Osteoblast (primary cell): ENCODE results near the gene LRMDA. TPM values are rescaled to one million over a fixed set of nuclear protein-coding genes. Genes with fewer than 3 reads are reported as not detected.

Experiments
- DNase-seq: peaks from one replicate; pipeline ENCODE4 v3.0.0; 2011; ENCODE audit warnings: low spot score, mixed read lengths; ENCODE audit not compliant: insufficient read length; ENCODE audit errors: missing footprints
- H2AFZ ChIP-seq: 2 replicates; pipeline ENCODE4 v1.6.0; 2011; ENCODE audit warnings: mild to moderate bottlenecking, low read length
- H3K27ac ChIP-seq: 2 replicates; pipeline ENCODE4 v1.5.1; 2011; ENCODE audit warnings: mild to moderate bottlenecking, low read depth, low read length, moderate library complexity
- H3K27me3 ChIP-seq: 2 replicates; pipeline ENCODE4 v1.6.0; 2012; ENCODE audit warnings: mild to moderate bottlenecking, control low read depth, inconsistent platforms, low read length, moderate library complexity; ENCODE audit not compliant: insufficient read depth
- H3K36me3 ChIP-seq: 2 replicates; pipeline ENCODE4 v1.5.1; 2011; ENCODE audit warnings: mild to moderate bottlenecking, low read length, control low read depth, moderate library complexity; ENCODE audit not compliant: insufficient read depth
- H3K4me1 ChIP-seq: 2 replicates; pipeline ENCODE4 v1.5.1; 2011; ENCODE audit warnings: mild to moderate bottlenecking, low read length, control low read depth, moderate library complexity; ENCODE audit not compliant: insufficient read depth
- H3K4me2 ChIP-seq: 2 replicates; pipeline ENCODE4 v1.6.0; 2011; ENCODE audit warnings: mild to moderate bottlenecking, low read length; ENCODE audit not compliant: insufficient read depth
- H3K4me3 ChIP-seq: fragments of 200-600 bp; sonication (generic); 3 replicates; pipeline ENCODE4 v1.5.1; 2012; ENCODE audit warnings: mild to moderate bottlenecking, low read length, inconsistent platforms; ENCODE audit not compliant: insufficient read depth
- H3K79me2 ChIP-seq: 2 replicates; pipeline ENCODE4 v1.6.0; 2012; ENCODE audit warnings: mild to moderate bottlenecking, low read length, control low read depth, inconsistent platforms; ENCODE audit not compliant: insufficient read depth
- H3K9me3 ChIP-seq: 2 replicates; pipeline ENCODE4 v1.5.1; 2011; ENCODE audit warnings: low read depth, low read length, control low read depth
- H4K20me1 ChIP-seq: 2 replicates; pipeline ENCODE4 v1.6.0; 2012; ENCODE audit warnings: mild to moderate bottlenecking, low read length, control low read depth; ENCODE audit not compliant: insufficient read depth
- CTCF ChIP-seq: IDR thresholded peaks from 2 replicates; pipeline ENCODE4 v1.5.1; 2011; ENCODE audit warnings: mild to moderate bottlenecking, low read depth, low read length, moderate library complexity; ENCODE audit errors: extremely low read depth
- total RNA-seq: library from RNA; depleted of rRNA; stranded (reverse); fragments of >200 nt; gene quantifications from 2 replicates; pipeline ENCODE4 v1.2.3, GENCODE V29; 2012

The LRMDA gene
- total RNA-seq, 1 donor = 18.5 TPM

DNA sequence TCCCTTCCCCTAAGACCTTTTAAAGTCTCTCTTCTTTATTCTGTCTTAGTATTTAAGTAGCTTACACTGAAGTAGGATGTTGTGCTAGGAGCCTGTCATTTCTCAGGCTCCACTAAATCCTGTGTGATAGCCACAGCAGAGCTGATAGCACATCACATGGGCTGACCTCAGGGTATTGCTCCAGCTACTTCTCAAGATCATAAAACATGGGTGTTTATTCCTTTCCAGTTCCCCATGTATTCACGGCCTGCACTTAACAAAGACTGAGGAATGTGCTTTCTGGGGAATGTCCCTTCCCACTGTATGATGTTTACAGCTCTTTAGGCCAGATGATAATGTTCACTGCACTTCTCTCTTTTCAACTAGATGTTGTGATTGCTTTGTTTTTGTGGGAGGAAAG is 1119.4 kb downstream of the LRMDA start:
- Histone ChIP-seq H2AFZ (peak overlapping the region; percentile 76), H4K20me1 (no peaks in the 10 kb centered on the region), H3K4me3 (no peak overlapping the region), H3K79me2 (no peaks in the 10 kb centered on the region), H3K27ac (no peak overlapping the region), H3K9me3 (no peaks in the 10 kb centered on the region), H3K36me3 (no peaks in the 10 kb centered on the region), H3K27me3 (no peaks in the 10 kb centered on the region), H3K4me2 (no peak overlapping the region), H3K4me1 (peaks cover 4% of the 10 kb centered on the region)
- DNase-seq = peak; percentile 79
- no peak for TF ChIP-seq CTCF

GRCh38 chr10:76552091-76552873 is 1120.9 kb downstream of the LRMDA start:
- Histone ChIP-seq H3K27ac (no peak overlapping the region), H3K79me2 (no peaks in the 10 kb centered on the region), H2AFZ (no peak overlapping the region), H4K20me1 (no peaks in the 10 kb centered on the region), H3K27me3 (no peaks in the 10 kb centered on the region), H3K4me3 (no peak overlapping the region), H3K4me1 (peaks cover 4% of the 10 kb centered on the region), H3K36me3 (no peaks in the 10 kb centered on the region), H3K9me3 (no peaks in the 10 kb centered on the region), H3K4me2 (no peak overlapping the region)
- no peak for DNase-seq
- TF ChIP-seq CTCF = no peak

GRCh38 chr10:76553263-76554032 is 1122.0 kb downstream of the LRMDA start:
- Histone ChIP-seq H3K27me3 (no peaks in the 10 kb centered on the region), H3K4me2 (no peak overlapping the region), H3K9me3 (no peaks in the 10 kb centered on the region), H3K79me2 (no peaks in the 10 kb centered on the region), H3K27ac (no peak overlapping the region), H3K36me3 (no peaks in the 10 kb centered on the region), H3K4me1 (peaks cover 7% of the 10 kb centered on the region), H4K20me1 (no peaks in the 10 kb centered on the region), H2AFZ (no peak overlapping the region), H3K4me3 (no peak overlapping the region)
- TF ChIP-seq CTCF = no peak
- no peak for DNase-seq

- Histone ChIP-seq H2AFZ (no peak overlapping the region), H3K27me3 (no peaks in the 10 kb centered on the region), H3K4me2 (no peak overlapping the region), H3K4me1 (peaks cover 13% of the 10 kb centered on the region), H3K27ac (no peak overlapping the region), H3K4me3 (no peak overlapping the region), H3K79me2 (no peaks in the 10 kb centered on the region), H4K20me1 (no peaks in the 10 kb centered on the region), H3K36me3 (no peaks in the 10 kb centered on the region), H3K9me3 (no peaks in the 10 kb centered on the region)
- TF ChIP-seq CTCF = no peak
- no peak for DNase-seq
These were observed 1122.6 kb downstream of the LRMDA start for GRCh38 chr10:76554033-76554408.
